WTC11 (cell line): Measurements from ENCODE around the gene GPI. TPM values are rescaled to one million over a fixed set of nuclear protein-coding genes. Genes with fewer than 3 reads are reported as not detected.

Experiments
- FOXK1 ChIP-seq: sonication (generic); formaldehyde crosslinking; IDR thresholded peaks from 2 replicates; pipeline ENCODE4 v1.8.0; 2022; ENCODE audit warnings: mild to moderate bottlenecking, moderate library complexity, missing genetic modification reagents
- FOXP1 ChIP-seq: sonication (generic); formaldehyde crosslinking; IDR thresholded peaks from 2 replicates; pipeline ENCODE4 v1.8.0; 2022; ENCODE audit warnings: missing genetic modification reagents, mild to moderate bottlenecking, moderate library complexity, borderline replicate concordance
- FOXP4 ChIP-seq: sonication (generic); formaldehyde crosslinking; IDR thresholded peaks from 2 replicates; pipeline ENCODE4 v1.8.0; 2022; ENCODE audit warnings: mild to moderate bottlenecking, missing genetic modification reagents
- IRF1 ChIP-seq: sonication (generic); formaldehyde crosslinking; IDR thresholded peaks from 2 replicates; pipeline ENCODE4 v1.8.0; 2023; ENCODE audit warnings: missing genetic modification reagents
- NFE2L1 ChIP-seq: sonication (generic); formaldehyde crosslinking; IDR thresholded peaks from 2 replicates; pipeline ENCODE4 v1.8.1; 2023; ENCODE audit warnings: missing genetic modification reagents
- NR1H2 ChIP-seq: sonication (generic); formaldehyde crosslinking; IDR thresholded peaks from 2 replicates; pipeline ENCODE4 v1.9.0; 2021; ENCODE audit warnings: mild to moderate bottlenecking, moderate library complexity, missing genetic modification reagents
- OVOL2 ChIP-seq: fragments of 250-450 bp; sonication (Bioruptor Pico); IDR thresholded peaks from 2 replicates; pipeline ENCODE4 v1.9.0; 2021; ENCODE audit warnings: mild to moderate bottlenecking, borderline replicate concordance
- PRRX2 ChIP-seq: fragments of 250-450 bp; sonication (Bioruptor Pico); IDR thresholded peaks from 2 replicates; pipeline ENCODE4 v1.8.0; 2021; ENCODE audit warnings: mild to moderate bottlenecking
- SP1 ChIP-seq: sonication (generic); formaldehyde crosslinking; conservative IDR thresholded peaks from 2 replicates; pipeline ENCODE4 v1.8.1; 2022; ENCODE audit warnings: missing genetic modification reagents
- ZNF416 ChIP-seq: fragments of 250-450 bp; sonication (Bioruptor Pico); IDR thresholded peaks from 2 replicates; pipeline ENCODE4 v1.9.0; 2021; ENCODE audit warnings: mild to moderate bottlenecking, inconsistent platforms
- total RNA-seq: library from RNA; stranded (reverse); gene quantifications from 3 replicates; pipeline ENCODE4 v1.2.3, GENCODE V29; 2021
- TF ChIP-seq, protein P1 (sequence below): fragments of 250-450 bp; sonication (Bioruptor Pico); IDR thresholded peaks from 2 replicates; pipeline ENCODE4 v1.9.0; 2021; ENCODE audit warnings: mild to moderate bottlenecking, borderline replicate concordance
- TF ChIP-seq, protein P2 (sequence below): fragments of 250-450 bp; sonication (Bioruptor Pico); IDR thresholded peaks from 2 replicates; pipeline ENCODE4 v1.9.0; 2021; ENCODE audit warnings: moderate library complexity, mild to moderate bottlenecking, inconsistent platforms, borderline replicate concordance
- TF ChIP-seq, protein P3 (sequence below): sonication (generic); formaldehyde crosslinking; IDR thresholded peaks from 2 replicates; pipeline ENCODE4 v1.8.1; 2023; ENCODE audit warnings: mild to moderate bottlenecking, moderate library complexity, missing genetic modification reagents
- TF ChIP-seq, protein P4 (sequence below): sonication (generic); formaldehyde crosslinking; IDR thresholded peaks from 2 replicates; pipeline ENCODE4 v1.8.1; 2022; ENCODE audit warnings: mild to moderate bottlenecking, missing genetic modification reagents, moderate library complexity, borderline replicate concordance
- TF ChIP-seq, protein P5 (sequence below): fragments of 250-450 bp; sonication (Bioruptor Pico); IDR thresholded peaks from 2 replicates; pipeline ENCODE4 v2.1.2; 2022; ENCODE audit warnings: mild to moderate bottlenecking, moderate library complexity
- TF ChIP-seq, protein P6 (sequence below): sonication (generic); formaldehyde crosslinking; IDR thresholded peaks from 2 replicates; pipeline ENCODE4 v1.8.1; 2023; ENCODE audit warnings: mild to moderate bottlenecking, missing genetic modification reagents, moderate library complexity
- TF ChIP-seq, protein P7 (sequence below): sonication (generic); formaldehyde crosslinking; IDR thresholded peaks from 2 replicates; pipeline ENCODE4 v1.8.1; 2023; ENCODE audit warnings: mild to moderate bottlenecking, missing genetic modification reagents

The GPI gene
- total RNA-seq, 1 experiment from 2014 or later: 389 TPM

DNA sequence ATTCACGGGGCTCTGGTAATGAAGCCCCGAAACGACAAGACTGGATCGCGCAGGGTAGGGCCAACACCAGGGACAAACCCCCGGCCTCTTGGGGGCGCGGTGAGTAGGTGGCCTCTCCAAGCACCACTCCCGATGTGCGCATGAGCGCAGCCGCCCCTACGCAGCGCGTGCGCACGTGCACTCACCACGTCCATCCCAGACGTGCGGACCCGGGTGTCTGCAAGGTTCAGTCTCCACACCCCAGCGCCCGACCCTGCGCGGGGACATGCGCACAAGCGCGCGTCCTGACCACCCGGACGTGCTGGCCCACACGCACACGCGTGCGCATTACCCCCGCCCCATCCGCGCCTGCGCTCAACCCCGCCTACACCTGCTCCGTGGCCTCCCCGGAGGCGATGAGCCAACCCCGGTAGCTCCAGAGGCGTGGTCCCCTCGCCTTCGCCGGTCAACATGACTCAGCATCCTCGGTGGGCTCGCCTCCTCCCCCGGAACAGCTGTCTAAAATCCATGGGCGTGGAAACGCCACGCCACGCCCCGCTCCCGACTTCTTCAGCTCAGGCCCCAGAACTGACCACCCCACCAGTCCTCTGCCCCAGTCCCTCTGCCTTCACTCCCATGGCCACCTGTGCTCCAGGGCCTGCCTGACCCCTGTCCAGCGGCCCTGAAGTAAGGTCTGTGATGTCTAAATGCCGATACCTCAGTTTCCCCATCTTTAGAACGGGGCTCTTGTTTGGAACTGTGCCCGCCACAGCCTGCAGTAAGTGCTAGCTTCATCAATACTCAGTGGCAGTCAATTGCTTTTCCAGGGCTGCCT lies 5.6 kb upstream of the GPI start (continued):
- TF ChIP-seq, protein P1, sequence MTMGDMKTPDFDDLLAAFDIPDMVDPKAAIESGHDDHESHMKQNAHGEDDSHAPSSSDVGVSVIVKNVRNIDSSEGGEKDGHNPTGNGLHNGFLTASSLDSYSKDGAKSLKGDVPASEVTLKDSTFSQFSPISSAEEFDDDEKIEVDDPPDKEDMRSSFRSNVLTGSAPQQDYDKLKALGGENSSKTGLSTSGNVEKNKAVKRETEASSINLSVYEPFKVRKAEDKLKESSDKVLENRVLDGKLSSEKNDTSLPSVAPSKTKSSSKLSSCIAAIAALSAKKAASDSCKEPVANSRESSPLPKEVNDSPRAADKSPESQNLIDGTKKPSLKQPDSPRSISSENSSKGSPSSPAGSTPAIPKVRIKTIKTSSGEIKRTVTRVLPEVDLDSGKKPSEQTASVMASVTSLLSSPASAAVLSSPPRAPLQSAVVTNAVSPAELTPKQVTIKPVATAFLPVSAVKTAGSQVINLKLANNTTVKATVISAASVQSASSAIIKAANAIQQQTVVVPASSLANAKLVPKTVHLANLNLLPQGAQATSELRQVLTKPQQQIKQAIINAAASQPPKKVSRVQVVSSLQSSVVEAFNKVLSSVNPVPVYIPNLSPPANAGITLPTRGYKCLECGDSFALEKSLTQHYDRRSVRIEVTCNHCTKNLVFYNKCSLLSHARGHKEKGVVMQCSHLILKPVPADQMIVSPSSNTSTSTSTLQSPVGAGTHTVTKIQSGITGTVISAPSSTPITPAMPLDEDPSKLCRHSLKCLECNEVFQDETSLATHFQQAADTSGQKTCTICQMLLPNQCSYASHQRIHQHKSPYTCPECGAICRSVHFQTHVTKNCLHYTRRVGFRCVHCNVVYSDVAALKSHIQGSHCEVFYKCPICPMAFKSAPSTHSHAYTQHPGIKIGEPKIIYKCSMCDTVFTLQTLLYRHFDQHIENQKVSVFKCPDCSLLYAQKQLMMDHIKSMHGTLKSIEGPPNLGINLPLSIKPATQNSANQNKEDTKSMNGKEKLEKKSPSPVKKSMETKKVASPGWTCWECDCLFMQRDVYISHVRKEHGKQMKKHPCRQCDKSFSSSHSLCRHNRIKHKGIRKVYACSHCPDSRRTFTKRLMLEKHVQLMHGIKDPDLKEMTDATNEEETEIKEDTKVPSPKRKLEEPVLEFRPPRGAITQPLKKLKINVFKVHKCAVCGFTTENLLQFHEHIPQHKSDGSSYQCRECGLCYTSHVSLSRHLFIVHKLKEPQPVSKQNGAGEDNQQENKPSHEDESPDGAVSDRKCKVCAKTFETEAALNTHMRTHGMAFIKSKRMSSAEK (CRISPR knock-in tag): no peak
- TF ChIP-seq PRRX2 (CRISPR knock-in tag) (0 out of 2 replicates have a peak, but pooled peaks have one; percentile 50), NFE2L1 (CRISPR knock-in tag) (peak; percentile 99), IRF1 (0 out of 2 replicates have a peak, but pooled peaks have one; percentile 41), FOXP4 (CRISPR knock-in tag) (peak; percentile 91), NR1H2 (no peak), FOXK1 (CRISPR knock-in tag) (peak; percentile 93), SP1 (CRISPR knock-in tag) (peak; percentile 81), FOXP1 (CRISPR knock-in tag) (peak; percentile 68), ZNF416 (CRISPR knock-in tag) (0 out of 2 replicates have a peak, but pooled peaks have one; percentile 46), OVOL2 (CRISPR knock-in tag) (no peak)
- TF ChIP-seq, protein P2, sequence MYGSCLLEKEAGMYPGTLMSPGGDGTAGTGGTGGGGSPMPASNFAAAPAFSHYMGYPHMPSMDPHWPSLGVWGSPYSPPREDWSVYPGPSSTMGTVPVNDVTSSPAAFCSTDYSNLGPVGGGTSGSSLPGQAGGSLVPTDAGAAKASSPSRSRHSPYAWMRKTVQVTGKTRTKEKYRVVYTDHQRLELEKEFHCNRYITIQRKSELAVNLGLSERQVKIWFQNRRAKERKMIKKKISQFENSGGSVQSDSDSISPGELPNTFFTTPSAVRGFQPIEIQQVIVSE (CRISPR knock-in tag): no peak
- TF ChIP-seq, protein P3, sequence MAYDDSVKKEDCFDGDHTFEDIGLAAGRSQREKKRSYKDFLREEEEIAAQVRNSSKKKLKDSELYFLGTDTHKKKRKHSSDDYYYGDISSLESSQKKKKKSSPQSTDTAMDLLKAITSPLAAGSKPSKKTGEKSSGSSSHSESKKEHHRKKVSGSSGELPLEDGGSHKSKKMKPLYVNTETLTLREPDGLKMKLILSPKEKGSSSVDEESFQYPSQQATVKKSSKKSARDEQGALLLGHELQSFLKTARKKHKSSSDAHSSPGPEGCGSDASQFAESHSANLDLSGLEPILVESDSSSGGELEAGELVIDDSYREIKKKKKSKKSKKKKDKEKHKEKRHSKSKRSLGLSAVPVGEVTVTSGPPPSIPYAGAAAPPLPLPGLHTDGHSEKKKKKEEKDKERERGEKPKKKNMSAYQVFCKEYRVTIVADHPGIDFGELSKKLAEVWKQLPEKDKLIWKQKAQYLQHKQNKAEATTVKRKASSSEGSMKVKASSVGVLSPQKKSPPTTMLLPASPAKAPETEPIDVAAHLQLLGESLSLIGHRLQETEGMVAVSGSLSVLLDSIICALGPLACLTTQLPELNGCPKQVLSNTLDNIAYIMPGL (CRISPR knock-in tag): peak; percentile 81
- TF ChIP-seq, protein P4, sequence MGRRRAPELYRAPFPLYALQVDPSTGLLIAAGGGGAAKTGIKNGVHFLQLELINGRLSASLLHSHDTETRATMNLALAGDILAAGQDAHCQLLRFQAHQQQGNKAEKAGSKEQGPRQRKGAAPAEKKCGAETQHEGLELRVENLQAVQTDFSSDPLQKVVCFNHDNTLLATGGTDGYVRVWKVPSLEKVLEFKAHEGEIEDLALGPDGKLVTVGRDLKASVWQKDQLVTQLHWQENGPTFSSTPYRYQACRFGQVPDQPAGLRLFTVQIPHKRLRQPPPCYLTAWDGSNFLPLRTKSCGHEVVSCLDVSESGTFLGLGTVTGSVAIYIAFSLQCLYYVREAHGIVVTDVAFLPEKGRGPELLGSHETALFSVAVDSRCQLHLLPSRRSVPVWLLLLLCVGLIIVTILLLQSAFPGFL (CRISPR knock-in tag): no peak
- TF ChIP-seq, protein P5, sequence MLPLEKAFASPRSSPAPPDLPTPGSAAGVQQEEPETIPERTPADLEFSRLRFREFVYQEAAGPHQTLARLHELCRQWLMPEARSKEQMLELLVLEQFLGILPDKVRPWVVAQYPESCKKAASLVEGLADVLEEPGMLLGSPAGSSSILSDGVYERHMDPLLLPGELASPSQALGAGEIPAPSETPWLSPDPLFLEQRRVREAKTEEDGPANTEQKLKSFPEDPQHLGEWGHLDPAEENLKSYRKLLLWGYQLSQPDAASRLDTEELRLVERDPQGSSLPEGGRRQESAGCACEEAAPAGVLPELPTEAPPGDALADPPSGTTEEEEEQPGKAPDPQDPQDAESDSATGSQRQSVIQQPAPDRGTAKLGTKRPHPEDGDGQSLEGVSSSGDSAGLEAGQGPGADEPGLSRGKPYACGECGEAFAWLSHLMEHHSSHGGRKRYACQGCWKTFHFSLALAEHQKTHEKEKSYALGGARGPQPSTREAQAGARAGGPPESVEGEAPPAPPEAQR (CRISPR knock-in tag): 0 out of 2 replicates have a peak, but pooled peaks have one; percentile 29
- TF ChIP-seq, protein P6, sequence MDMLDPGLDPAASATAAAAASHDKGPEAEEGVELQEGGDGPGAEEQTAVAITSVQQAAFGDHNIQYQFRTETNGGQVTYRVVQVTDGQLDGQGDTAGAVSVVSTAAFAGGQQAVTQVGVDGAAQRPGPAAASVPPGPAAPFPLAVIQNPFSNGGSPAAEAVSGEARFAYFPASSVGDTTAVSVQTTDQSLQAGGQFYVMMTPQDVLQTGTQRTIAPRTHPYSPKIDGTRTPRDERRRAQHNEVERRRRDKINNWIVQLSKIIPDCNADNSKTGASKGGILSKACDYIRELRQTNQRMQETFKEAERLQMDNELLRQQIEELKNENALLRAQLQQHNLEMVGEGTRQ (CRISPR knock-in tag): peak; percentile 78
- TF ChIP-seq, protein P7, sequence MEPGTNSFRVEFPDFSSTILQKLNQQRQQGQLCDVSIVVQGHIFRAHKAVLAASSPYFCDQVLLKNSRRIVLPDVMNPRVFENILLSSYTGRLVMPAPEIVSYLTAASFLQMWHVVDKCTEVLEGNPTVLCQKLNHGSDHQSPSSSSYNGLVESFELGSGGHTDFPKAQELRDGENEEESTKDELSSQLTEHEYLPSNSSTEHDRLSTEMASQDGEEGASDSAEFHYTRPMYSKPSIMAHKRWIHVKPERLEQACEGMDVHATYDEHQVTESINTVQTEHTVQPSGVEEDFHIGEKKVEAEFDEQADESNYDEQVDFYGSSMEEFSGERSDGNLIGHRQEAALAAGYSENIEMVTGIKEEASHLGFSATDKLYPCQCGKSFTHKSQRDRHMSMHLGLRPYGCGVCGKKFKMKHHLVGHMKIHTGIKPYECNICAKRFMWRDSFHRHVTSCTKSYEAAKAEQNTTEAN: no peak
